Activated CD8-positive, alpha-beta memory T cell treated with anti-CD3 and anti-CD28 coated beads for 24 hours (primary cell): ENCODE results near the gene PPARG.

ENCODE experiments used
- DNase-seq: peaks from one replicate; pipeline ENCODE4 v3.0.0-alpha.2; 2020

Gene PPARG

DNA sequence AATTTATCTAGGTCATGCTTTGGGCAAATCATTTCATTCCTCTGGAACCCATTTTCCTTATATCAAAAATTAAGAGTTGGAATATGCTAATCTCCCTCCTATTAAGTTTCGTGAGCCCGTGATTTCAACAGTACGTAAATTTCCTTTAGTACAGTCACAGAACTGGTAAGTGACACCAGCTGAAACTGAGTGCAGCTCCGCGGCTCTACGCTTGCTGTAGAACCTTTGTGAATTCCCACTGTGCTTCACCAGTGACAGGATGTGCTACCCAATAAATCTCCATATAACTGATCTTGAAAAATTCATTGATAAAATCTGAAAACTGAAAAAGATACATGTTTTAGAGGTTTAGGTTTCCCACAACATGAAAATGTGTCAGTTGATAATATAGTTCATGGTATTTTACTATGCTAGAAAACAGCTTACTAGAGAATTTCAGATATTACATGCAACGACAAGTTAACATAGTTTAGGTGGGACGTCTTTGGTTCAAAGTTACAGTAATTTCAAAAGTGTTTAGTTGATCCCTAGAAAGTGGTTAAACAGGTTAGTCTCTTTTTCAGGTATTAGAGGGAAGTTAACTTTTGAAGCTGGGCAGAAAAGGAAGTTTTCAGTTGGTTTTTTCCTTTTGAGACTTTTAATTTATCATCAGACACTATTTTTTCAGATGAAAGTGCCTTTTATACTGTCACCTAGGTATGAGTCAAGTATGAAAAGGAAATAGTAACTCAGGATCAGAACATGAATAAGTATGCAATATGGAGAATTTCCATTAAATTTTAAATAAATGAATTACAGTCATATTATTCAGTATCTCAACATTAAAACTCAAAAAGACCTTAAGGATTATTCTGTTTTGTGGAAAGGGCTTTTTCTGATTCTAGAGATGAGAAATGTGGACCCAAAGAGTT, 57.0 kb downstream of the PPARG start:
- DNase-seq: no peak

DNA sequence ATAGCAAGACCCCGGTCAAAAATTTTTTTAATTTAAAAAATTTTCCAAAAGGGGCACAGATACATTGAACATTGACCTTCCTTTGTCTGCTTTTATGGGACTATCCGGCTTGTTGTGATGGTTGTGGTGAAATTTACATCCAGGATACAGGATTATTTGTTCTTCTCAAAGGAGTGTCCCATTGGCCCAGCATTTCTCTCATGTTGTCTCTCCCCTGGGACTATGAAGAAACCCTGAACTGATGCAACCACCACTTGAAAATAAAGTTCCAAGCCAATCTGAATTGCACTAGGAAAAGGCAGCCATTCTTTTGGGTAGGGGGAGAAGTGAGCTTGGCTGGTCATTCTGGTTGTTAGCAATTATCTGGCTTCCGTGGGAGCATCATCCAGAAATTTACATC, 58.4 kb downstream of the PPARG start:
- no peak for DNase-seq

DNA sequence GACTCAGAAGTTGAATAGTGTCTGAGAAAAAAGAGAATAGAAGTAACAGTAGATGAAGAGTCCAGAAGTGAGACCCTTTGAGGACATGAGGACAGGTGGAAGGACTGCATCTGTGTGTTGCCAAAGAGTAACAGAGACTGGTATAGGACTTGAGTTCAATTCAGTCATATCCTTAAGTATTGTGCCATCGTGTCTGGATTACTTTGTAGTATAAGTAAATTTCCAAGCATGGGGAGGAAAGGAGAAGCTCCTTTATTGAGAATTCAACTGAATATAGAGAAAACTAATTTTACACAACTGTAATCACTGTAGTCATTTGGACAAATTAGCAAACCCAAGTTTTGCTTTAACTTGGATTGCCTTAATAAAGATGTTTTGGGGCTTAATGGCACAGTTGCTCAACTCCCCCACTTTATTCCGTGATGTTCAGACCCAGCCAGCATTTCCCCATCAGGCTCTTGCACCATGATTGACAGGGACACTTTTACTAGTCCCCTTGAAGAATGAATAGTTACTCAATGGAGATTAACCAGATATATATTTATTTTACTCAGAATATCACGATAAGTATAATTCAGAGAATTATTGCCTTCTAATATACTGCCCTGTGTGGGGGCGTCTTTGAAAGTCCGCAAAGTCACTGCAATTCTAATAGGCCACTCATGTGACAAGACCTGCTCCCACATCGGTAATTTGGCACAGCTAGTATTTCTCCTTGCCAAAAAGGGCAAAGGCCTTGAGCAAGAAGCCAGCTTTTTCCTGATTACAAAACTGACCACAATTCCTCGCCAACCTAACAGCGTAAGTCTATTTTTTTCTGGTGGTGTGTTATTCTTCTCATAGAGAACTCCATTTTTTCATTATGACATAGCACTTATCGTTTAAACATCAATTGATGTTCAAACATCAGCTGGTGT, 61.3 kb downstream of the PPARG start:
- DNase-seq: no peak

DNA sequence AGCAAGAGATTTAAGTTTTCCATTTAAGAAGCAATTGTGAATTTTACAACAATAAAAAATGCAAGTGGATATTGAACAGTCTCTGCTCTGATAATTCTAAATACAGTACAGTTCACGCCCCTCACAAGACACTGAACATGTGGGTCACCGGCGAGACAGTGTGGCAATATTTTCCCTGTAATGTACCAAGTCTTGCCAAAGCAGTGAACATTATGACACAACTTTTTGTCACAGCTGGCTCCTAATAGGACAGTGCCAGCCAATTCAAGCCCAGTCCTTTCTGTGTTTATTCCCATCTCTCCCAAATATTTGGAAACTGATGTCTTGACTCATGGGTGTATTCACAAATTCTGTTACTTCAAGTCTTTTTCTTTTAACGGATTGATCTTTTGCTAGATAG, 62.3 kb downstream of the PPARG start:
- DNase-seq: no peak

DNA sequence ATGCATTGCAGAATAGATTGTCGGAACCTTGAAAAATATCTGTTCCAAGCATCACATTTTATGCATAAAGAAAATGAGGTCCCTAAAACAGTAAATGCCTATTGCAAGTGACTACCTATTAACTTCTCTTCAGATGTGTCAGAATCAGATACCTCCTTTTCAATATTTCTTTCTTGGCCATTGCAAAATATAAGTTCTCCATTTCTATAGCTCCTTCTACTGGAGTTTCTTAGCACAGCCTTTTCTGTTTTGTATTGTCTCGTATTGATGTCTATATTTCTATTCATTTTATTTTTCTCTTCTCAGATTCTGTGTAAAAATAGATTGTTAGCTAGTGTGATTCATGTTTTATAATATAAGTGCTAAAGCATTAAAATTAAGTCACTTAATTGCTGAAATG, 63.4 kb downstream of the PPARG start:
- no peak for DNase-seq

DNA sequence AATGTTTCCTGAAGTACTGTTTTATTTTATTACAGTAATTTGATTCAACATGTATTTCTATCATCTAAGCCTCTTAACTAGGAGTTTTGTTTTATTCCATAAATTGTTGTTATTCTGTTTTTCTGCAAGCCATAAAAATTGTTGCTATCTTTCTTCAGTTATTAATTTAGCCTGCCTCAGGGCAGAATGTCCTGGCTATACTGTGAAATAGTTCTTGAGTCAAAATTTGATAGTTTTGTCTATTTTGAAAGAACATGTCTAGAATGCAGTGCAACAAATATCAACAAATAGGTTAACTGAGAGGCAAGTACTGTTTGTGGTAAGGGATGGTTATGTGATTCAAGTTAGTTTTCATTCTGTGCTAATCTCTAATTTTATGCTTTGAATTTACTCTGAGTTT, 63.9 kb downstream of the PPARG start:
- no peak for DNase-seq

DNA sequence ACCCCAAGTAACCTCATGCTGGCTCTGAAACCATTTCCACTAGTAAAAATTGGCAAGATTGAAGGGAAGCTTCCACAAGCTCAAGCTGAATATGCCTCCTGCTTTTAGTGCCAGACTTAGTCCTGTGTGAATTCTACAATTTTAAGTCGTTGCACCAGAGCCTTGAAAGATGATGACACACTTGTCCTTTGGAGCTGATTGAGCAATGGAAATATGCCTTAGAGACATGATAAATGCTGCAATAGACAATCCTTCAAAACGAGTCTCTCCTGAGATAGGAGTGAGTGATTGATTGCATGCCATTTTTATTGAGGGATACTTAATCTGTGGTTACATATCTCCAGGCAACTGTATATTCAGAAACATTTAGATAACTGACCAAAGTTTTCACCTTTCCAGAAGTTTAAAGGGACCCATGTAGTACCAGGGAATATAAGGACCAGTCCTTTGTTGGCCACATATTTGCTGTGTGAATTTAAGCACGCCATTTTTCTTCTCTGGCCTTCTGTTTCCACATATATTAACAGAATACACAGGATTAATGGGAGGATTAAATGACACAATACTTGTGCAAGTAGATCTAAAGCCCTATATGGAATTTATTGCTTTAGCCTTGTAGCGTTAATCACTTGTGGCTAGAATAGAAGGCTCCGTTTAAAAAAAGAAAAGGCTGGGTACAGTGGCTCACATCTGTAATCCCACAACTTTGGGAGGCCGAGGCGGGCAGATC, 65.1 kb downstream of the PPARG start:
- no peak for DNase-seq

DNA sequence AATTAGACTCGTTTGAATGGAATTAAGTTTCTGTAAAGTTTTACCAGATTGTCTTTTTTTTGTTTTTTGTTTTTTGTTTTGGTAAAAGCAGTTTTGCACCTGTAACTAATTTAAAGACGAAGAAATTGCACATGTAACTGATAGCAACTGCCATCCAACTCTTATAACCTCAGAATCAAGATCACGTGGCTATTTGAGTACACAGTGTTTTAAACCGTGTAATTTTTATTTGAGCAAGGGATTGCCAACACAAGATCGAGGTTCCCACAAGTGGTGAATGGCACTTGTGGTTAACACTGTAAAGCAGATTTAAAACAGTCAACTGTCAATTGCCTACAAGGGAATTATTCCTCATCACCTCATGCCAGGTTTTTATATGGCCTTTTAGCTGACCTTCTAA, 67.3 kb downstream of the PPARG start:
- DNase-seq: no peak

DNA sequence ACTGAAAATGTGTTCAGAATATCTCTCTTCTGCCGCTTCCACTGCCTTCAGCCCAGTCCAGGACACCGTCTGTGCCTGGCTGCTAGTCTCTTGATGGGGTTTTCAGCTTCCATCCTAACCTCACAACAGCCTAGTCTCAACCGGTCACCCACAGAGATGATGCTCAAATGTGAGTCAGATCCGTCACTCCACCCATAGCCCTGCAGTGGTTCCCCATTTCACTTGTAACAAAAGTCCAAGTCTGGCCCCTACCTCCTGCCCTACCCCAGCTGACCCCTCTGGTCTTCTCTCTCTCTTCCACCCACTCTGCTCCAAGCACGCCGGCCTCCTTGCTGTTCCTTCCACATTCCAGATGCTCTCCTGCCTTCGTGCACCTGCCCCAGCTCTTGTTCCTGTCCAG, 68.1 kb downstream of the PPARG start:
- DNase-seq: no peak

DNA sequence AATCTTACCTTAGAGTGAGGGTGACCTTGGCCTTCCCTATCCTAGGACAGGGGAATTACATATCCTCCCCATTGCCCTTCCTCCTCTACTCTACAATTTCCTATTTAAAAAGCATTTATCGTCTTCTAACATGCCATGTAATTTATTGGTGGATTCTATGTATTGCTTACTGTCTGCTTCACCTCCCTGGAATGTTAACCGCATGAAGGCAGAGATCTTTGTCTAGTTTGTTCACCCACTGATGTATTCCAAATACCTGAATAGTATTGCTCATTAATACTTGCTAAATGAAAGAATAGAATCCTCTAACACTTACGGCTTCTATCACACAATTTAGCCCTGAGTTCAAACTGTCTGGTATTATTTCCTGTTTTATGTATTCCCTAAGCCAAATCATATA, 68.6 kb downstream of the PPARG start:
- no peak for DNase-seq

DNA sequence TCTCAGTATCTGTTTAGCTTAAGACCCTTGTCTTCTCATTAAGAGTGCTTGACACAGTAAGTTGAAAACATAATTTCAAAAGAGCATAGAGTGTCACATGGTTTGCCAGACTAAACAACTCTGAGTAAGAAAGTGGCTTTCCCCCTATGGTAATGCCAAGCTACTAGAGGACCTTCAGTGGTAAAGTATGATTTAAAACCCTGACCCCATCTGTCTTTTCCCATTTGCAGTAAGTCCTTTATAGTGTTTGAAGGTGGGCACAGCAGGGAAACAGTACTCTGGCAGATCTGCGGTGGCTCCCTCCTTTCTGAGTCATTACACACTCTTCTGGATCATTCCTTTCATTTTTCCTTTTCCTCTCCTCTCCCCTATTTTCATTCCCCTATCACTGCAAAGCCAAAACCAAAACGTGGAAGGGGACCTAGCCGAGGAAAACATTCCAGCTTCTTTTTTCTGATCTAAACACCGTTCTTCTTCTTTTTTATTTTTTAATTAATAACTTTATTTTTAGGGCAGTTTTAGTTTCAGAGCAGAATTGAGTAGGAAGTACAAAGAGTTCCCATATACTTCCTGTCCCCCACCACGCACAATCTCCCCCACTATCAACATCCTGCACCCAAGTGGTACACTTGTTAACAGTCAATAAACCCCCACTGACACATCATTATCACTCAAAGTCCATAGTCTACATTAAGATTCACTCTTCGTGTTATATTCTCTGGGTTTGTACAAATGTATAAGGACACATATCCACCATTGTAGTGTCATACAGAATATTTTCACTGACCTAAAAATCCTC, 74.7 kb downstream of the PPARG start:
- DNase-seq: no peak

DNA sequence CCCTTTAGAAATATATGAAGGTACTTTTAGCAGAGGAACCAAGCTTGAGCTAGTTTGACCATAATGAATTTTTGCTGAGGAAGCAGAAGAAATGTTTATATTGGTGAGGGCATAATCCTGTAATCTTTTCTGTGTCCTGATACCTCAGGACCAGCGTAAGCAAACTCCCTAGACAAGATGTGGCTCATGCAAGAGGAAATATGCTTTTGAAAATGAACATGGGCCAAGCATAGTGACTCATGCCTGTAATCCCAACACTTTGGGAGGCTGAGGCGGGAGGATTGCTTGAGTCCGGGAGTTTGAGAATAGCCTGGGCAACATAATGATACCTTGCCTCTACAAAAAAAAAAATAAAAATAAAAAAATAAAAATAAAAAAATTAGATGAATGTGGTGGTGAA, 78.5 kb downstream of the PPARG start:
- DNase-seq: no peak

DNA sequence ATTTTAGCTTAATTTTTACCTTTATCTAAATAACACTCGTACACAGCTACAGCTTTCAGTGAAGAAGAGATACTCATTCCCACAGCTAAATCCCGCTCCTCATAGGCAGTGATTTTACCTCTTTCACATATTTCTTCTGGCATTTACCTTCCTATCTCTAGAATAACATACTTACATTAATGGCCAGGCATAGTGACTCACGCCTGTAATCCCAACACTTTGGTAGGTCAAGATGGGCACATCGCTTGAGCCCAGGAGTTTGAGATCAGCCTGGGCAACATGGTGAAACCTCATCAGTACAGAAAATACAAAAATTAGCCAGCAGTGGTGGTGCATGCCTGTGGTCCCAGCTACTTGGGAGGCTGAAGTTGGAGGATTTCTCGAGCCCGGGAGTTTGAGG, 80.2 kb downstream of the PPARG start:
- no peak for DNase-seq

DNA sequence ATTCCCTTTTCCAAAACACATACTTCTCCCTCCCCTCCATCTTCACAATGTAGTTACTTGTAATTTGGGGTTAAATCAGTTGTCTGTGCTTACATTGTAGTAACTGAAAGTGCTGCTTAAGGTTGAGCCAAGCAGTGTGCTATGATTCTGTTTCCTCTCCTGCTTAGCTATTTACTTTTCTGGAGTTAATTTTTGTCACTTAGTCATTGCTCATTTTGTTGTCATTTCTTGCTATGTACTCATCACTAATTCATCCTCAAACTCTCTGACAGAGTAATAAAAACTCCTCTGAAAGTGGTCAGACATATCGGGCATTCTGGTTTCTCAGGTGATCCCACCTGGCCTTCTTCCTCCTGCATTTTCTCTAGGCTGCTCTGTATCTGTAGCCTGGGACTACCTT, 80.7 kb downstream of the PPARG start:
- no peak for DNase-seq

DNA sequence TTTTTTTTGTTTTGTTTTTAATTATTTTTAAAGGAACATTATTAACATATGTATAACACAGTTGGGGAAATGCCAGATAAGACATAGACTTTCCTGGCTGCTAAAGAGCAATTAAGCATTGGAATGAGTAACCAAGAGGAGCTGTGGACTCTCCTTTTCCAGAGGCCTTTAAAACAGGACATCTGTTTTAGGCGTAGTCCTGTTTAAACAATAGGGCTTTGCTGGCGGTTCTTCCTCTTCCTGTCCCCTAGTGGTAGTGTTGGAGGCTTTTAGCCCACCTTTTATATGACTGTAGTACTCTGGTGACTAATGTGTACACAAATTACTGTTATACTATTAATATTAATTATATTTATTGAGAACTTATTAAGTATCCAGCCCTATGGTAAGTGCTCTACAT, 81.9 kb downstream of the PPARG start:
- no peak for DNase-seq

DNA sequence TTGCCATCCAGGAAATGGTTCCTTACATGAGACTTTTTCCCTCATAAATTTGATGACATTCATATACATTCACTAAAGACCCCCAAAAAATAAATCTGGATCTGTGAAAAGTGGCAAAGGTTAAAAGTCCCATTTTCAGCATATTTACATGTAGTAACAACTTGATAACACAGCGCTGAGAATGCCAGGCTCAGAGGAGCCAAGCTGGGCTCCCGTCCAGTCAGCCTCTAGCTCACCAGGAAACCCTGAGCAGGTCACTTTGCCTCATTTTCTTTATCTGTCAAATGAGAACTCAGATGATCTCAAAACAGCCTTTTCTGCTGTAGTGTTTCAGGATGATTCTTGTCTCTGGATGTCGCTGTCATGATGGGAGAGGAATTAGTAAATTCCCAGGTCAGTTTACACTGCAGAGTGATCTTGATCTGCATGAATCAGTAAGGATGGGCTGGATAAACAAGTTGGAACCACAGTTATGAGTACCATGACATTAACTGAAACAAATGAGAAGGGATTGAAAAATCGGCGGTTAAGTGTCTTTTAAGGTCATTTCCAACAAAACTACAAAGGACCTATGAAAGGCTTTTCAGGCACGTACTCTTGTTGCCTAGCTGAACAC, 82.8 kb downstream of the PPARG start:
- DNase-seq: no peak

DNA sequence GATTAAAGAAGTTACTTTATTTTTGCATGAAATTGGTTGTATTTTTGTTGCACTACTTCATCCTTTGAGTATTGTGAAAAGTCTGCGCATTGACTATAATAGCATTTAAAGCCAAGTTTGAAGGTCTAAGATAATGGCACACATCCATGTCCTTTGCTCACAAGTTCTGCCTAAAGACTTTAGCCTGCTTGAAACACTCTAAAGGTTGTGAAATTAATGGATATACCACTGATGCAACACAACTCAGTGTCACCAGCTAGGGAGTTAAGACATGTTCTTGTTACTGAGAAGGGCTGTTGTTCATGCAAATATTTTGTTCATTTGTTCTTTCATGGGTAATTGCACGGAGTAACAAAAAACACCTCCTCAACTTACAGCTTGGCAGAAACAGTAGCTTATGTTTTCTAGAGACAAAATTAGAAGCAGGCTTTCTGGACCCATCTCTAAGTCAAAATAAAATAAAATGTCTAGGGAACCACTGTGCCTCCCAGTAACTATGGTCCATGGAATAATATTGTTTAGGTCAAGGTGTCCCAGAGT, 83.9 kb downstream of the PPARG start:
- no peak for DNase-seq

DNA sequence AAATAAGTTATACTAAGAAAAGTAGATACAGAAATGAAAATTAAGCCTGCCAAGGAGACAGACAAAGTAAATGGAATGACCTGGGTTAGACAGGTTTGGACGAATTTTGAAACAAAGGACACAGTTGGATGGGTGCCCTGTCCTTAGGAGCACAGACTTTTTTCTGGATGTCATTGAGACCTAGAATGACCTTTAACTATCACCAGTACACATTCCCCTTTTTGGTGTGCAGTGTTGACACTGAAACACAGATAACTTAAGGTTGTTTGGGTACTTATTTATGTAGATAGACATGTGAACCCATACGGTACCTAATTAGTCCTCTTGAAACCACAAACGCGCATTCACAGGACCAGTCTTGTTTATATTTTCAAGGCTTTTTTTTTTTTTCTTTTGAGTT, 86.7 kb downstream of the PPARG start:
- DNase-seq: no peak

DNA sequence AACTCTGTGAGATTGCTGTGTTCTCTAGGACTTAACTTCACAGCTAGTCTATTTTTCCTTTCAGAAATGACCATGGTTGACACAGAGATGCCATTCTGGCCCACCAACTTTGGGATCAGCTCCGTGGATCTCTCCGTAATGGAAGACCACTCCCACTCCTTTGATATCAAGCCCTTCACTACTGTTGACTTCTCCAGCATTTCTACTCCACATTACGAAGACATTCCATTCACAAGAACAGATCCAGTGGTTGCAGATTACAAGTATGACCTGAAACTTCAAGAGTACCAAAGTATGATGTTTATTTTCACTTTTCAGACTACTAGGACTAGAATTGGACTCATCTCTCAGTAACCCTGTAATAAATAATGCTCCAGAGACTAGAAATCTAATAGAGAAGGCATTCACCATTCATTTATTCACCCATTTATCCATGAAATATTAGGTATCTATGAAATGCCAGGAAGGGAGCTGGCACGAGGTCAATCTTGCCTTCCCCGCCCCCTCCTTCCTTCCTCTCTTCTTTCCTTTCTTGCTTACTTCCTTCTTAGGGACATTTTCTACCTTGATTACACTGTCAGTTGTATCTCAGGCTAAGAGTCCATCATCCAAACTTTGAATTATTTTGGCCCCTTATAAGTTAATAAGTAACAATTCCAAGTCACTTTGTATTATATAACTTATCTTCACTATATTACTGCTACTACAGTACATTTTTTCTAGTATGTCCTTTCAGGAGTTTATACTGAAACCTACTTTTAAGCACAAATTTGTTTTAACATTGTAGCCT, 91.0 kb downstream of the PPARG start:
- DNase-seq: no peak

DNA sequence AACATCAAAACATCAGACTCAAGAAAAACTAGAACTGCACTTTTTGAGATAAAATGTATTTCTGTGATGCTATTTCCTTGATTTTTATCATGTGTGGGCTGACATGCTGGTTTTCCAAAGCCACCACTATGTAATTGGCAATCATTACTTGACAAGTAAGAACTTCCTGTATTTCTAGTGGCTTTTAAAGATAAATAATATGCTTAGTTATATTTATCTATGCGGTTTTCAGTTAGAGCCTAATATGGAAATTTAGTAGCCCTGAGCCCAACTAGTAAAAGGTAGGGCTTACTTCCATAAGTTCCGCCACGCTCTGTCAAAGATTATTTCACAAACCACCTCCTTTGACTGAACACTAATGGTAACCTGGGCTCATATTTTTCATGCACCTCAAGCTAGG, 91.6 kb downstream of the PPARG start:
- DNase-seq: no peak

DNA sequence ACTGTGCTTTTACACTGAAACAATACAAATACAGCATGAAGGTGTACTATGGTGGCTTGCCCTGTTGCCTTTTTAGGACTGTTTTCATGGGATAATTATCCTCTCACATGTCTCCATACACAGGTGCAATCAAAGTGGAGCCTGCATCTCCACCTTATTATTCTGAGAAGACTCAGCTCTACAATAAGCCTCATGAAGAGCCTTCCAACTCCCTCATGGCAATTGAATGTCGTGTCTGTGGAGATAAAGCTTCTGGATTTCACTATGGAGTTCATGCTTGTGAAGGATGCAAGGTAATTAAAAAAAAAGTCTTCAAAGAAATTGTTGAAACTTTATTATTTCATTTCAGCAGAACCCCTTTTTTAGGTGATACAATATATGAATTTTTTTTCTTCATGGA, 92.3 kb downstream of the PPARG start:
- no peak for DNase-seq
